GM12874 (cell line): Measurements from ENCODE around the gene ZNF672.

Source experiments
- CTCF ChIP-seq: IDR thresholded peaks from 2 replicates; pipeline ENCODE4 v1.5.1; 2011; ENCODE audit warnings: low read depth, mild to moderate bottlenecking, control low read depth, low read length, moderate library complexity; ENCODE audit not compliant: insufficient read depth

Gene ZNF672

DNA sequence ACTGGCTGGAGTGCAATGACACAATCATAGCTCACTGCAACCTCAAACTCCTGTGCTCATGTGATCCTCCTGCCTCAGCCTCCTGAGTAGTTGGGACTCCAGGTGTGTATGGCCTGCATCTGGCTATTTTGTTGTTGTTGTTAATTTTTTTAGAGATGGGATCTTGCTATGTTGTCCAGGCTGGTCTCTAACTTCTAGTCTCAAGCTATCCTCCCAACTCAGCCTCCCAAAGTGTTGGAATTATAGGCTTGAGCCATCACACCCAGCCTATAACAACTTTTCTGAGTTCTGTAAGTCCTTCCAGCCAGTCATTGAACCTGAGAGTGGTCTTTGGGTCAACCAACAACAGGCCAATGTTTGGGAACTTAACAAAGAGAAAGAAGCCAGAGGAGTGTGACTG lies 56.8 kb downstream of the ZNF672 start:
- TF ChIP-seq CTCF = no peak

DNA sequence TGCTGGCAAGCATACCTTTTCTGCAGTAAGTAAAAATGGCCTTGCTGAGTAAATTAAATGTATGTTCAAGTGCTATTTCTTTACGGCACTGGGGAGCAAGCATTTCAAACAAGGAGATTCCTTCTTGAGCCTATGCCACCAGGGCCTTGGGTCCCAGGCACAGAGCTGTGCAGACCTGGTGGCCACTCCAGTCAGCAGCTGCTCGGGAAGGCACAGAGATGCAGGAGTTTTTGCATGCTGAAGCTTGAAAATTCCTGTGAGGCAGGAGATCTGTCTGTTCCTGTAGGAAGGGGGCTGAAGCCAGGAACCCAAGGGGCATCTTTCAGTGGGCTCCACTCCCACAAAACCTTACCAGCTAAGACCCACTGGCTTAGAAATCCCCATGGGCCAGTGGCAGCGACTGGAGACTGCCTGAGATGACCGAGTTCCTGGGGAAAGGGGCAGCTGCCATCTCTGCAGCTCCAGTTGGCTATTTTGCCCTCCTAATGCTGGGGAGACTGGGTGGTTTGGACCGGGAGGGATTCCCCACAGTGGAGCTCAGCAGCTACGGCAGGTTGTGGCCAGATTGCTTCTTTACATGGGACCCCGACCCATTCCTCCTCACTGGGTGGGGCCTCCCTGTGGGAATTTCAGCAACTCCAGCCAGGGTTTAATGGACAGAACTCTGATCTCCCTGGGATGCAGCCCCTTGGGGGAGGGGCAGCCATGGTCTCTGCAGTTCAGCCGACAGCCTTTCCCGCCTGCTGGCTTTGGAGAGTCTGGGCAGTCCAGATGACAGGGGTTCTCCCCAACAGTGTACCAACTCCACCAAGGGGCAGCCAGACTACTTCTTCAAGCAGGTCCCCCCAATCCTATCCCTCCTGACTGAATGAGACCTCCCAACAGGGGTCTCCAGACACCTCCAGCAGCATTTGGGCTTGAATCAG lies 59.7 kb downstream of the ZNF672 start:
- no peak for TF ChIP-seq CTCF
